Subcutaneous adipose tissue (tissue), 4 donors: ENCODE measurements around the gene PUS7L. TPM values are rescaled to one million over a fixed set of nuclear protein-coding genes. Genes with fewer than 3 reads are reported as not detected.

ENCODE experiments used
- total RNA-seq, 4 donors: library from RNA; depleted of rRNA; stranded (reverse); fragments of >200 nt; gene quantifications; one replicate each; pipeline ENCODE4 v1.1.0, GENCODE V29; 2016
- TF ChIP-seq, protein P1 (sequence below): fragments of 450-650 bp; IDR thresholded peaks from one replicate; pipeline ENCODE4 v1.5.1; 2016; ENCODE audit warnings: low read depth, mild to moderate bottlenecking, control low read depth, antibody characterized with exemption, moderate library complexity

The PUS7L gene
- total RNA-seq, 4 donors from 2014 or later, result 7.9 to 13.0 (median 11.7) TPM

DNA sequence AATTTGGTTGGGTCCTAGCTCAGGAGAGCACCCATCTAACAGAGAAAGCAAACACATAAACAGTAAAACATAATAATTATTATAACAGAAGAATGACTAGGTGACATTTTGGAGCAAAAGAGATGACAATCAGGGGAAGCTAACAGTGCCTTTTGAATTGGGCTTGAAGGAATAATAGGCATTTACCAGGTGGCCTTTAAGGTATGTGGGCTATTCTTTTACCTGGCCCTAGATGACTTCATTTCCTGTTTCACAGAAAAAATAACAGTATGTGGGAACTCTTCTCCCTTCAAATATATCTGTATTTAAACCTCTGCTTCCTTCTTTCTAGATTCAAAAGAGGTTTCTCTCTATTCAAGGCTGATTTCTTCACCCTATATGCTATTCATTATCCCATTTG, 4.0 kb upstream of the PUS7L start:
- TF ChIP-seq, protein P1, sequence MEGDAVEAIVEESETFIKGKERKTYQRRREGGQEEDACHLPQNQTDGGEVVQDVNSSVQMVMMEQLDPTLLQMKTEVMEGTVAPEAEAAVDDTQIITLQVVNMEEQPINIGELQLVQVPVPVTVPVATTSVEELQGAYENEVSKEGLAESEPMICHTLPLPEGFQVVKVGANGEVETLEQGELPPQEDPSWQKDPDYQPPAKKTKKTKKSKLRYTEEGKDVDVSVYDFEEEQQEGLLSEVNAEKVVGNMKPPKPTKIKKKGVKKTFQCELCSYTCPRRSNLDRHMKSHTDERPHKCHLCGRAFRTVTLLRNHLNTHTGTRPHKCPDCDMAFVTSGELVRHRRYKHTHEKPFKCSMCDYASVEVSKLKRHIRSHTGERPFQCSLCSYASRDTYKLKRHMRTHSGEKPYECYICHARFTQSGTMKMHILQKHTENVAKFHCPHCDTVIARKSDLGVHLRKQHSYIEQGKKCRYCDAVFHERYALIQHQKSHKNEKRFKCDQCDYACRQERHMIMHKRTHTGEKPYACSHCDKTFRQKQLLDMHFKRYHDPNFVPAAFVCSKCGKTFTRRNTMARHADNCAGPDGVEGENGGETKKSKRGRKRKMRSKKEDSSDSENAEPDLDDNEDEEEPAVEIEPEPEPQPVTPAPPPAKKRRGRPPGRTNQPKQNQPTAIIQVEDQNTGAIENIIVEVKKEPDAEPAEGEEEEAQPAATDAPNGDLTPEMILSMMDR, result no peak

DNA sequence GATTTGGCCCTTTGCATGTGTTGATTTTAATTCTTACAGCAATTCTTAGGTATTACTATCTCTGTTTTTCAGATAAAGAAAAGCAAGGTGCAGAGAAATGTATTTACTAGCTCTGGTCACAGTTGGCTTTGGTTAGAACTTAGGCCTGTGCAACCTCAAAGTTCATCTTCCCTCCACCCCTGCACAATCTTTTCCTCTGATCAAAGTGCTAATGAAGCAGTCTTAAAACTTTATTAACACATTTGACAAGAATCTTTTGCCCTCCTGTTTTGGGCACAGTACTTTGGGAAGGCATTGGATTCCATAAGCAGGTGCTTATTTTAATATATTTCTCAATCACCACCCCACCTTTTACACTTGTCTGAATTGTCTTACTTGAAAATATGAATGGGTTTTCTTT, 2.9 kb upstream of the PUS7L start:
- TF ChIP-seq, protein P1, result no peak

DNA sequence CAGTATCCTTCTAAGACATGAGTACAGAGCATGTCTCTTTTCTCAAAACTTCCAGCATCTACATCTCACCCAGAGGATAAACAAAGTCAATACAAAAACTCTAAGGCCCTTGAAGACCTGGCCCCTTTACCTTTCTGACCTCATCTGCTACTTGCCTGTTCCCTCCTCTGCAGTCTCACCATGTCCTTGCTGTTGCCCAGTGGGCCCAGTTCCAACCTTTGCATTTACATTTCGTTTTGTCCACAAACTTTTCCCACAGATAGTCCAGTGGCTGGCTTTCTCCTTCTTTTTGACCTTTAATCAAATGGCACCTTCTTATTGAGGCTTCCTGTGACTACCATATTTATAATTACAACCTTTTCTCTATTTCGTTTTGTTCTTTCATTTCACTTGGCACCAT, 1.8 kb upstream of the PUS7L start:
- TF ChIP-seq, protein P1, result no peak

DNA sequence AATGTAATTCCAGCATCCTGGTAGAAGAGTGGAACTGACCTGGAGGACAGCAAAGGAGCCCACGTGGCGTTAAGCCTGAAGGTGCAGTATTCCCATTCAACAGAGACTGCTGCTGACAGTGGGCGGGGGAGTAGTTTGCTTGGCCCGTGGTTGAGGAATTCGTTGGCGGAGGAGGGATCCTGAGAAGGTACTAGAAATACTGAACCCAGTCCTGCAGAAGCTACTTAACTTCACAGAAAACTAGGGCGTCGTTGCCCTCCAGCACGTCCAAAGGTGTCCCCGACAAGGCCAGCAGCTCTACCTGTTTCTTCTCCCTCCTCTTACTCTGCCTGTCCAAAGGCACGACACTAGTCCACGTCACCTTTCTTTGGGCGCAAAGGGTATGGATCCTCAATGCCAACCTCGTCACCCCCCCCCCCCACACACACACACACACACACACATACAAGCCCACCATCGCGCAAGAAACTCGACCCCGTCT, 303 bp downstream of the PUS7L start:
- TF ChIP-seq, protein P1, result no peak

DNA sequence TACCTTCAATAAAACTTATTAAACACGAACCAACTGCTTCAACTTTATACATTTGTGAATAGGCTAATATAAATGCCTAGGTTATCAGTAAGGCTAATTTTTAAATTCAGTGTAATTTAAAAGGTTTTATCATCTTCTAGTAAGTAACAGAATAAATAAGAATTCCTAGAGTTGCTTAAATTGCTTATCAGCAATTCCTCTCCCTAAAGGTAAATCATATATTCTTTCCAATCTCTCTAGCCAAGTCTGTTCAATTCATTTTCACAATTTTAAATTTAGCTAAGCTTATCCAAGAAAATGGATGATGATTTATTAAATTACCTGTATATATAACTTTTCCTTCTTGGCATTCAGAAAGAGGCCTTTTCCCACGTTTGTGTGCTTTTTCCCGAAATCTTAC, 4.6 kb downstream of the PUS7L start:
- TF ChIP-seq, protein P1, result no peak

DNA sequence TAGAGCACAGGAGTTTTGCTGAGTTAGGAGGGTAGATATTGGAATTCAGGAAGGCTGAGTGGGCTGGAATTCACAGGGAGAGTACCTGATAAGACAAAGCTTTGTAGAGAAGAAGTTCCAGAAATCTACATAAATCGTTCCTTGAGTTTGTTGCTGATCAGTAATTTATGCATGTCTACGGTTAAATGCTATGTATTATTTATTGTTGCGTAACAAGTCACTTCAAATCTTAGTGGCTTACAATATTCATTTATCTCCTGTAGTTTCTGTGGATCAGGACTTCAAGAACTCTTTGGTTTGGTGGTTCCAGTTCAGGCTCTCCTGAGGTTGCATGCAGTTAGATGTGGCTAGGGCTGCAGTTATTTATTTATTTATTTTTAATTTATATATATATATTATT, 7.8 kb downstream of the PUS7L start:
- TF ChIP-seq, protein P1, result no peak

DNA sequence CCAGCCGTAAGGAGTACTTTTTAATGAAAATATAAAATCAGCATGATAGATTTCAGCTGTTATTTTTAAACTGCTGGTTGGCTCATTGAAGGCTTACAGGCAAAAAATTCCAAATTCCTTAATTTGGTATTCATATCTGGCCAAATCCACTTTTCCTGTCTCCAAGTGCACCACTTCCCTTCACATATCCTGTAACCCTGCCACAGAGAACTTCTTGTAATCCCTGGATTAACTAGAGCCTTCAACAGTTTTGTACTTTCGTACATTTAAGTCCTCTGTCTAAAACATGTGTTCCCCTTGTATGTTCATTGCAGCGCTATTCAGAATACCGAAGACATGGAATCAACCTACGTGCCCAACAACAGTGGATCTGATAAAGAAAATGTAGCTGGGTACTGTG, 9.6 kb downstream of the PUS7L start:
- TF ChIP-seq, protein P1, result no peak

DNA sequence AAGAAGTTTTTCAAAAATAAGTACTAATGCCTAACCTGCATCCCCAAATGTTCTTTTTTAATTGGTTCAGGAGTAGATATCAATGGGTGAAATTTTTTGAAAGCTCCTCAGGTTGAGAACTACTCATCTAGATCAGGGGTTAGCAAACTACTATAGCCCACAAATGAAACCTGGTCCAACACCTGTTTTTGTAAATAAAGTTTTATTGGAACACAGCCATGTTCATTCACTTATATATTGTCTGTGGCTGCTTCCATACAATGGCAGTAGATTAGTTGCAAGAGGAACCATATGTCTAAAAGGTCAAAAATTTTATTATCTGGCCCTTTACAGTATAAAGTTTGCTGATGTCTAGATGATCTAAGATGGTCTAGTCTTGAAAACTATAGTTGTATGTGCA, 13.8 kb downstream of the PUS7L start:
- TF ChIP-seq, protein P1, result no peak
